OCI-LY1 (cell line): ENCODE results near the gene CTNND2.

Experiments used
- H2AFZ ChIP-seq: fragments of 200-600 bp; sonication (generic), shearing (Covaris generic); 2 replicates; pipeline ENCODE4 v1.6.0; 2014; ENCODE audit warnings: antibody characterized with exemption, mild to moderate bottlenecking, low read length
- H3F3A ChIP-seq: fragments of 200-600 bp; sonication (generic), shearing (Covaris generic); 2 replicates; pipeline ENCODE4 v1.6.0; 2014; ENCODE audit warnings: mild to moderate bottlenecking, antibody characterized with exemption, low read length, moderate library complexity; ENCODE audit not compliant: insufficient read depth
- H3K27ac ChIP-seq: fragments of 200-600 bp; sonication (generic); 2 replicates; pipeline ENCODE4 v1.5.1; 2014; ENCODE audit warnings: low read length, mixed run types, mild to moderate bottlenecking, low read depth; ENCODE audit not compliant: poor library complexity, severe bottlenecking
- H3K27me3 ChIP-seq: fragments of 200-600 bp; sonication (generic); 2 replicates; pipeline ENCODE4 v1.6.0; 2014; ENCODE audit warnings: antibody characterized with exemption, mild to moderate bottlenecking, low read length, moderate library complexity; ENCODE audit not compliant: insufficient read depth
- H3K36me3 ChIP-seq: fragments of 200-600 bp; sonication (generic); 2 replicates; pipeline ENCODE4 v1.6.1; 2014; ENCODE audit warnings: mild to moderate bottlenecking, antibody characterized with exemption, low read length, moderate library complexity, mixed read lengths; ENCODE audit not compliant: insufficient read depth
- H3K4me1 ChIP-seq: fragments of 200-600 bp; sonication (generic); 2 replicates; pipeline ENCODE4 v1.5.1; 2014; ENCODE audit warnings: mild to moderate bottlenecking, low read length, moderate library complexity; ENCODE audit not compliant: insufficient read depth, severe bottlenecking
- H3K4me2 ChIP-seq: fragments of 200-600 bp; sonication (generic), shearing (Covaris generic); 2 replicates; pipeline ENCODE4 v1.6.1; 2014; ENCODE audit warnings: low read length
- H3K4me3 ChIP-seq: fragments of 200-600 bp; sonication (generic); 2 replicates; pipeline ENCODE4 v1.5.1; 2014; ENCODE audit warnings: low read length, low read depth, mild to moderate bottlenecking, mixed read lengths; ENCODE audit not compliant: poor library complexity, severe bottlenecking
- H3K79me2 ChIP-seq: fragments of 200-600 bp; shearing (Covaris generic); 2 replicates; pipeline ENCODE4 v1.6.1; 2016; ENCODE audit warnings: mixed run types, low read length, mixed read lengths; ENCODE audit not compliant: insufficient read depth
- H3K9ac ChIP-seq: fragments of 200-600 bp; sonication (generic), shearing (Covaris generic); 2 replicates; pipeline ENCODE4 v1.6.1; 2014; ENCODE audit warnings: mild to moderate bottlenecking, low read length, mixed read lengths
- H3K9me2 ChIP-seq: fragments of 200-600 bp; sonication (generic), shearing (Covaris generic); 2 replicates; pipeline ENCODE4 v1.6.1; 2014; ENCODE audit warnings: low read depth, mild to moderate bottlenecking, low read length, mixed read lengths
- H3K9me3 ChIP-seq: fragments of 200-600 bp; shearing (Covaris generic); 2 replicates; pipeline ENCODE4 v1.6.1; 2014; ENCODE audit warnings: low read length, mixed read lengths
- H4K20me1 ChIP-seq: fragments of 200-600 bp; sonication (generic), shearing (Covaris generic); 2 replicates; pipeline ENCODE4 v1.6.0; 2016; ENCODE audit warnings: mild to moderate bottlenecking, low read length; ENCODE audit not compliant: insufficient read depth
- CTCF ChIP-seq: fragments of 200-600 bp; sonication (generic), shearing (Covaris generic); IDR thresholded peaks from 2 replicates; pipeline ENCODE4 v1.5.1; 2017; ENCODE audit warnings: mild to moderate bottlenecking, antibody characterized with exemption, low read length, moderate library complexity, mixed read lengths
- EZH2 ChIP-seq: fragments of 200-600 bp; sonication (generic), shearing (Covaris generic); IDR thresholded peaks from 2 replicates; pipeline ENCODE4 v1.8.0; 2017; ENCODE audit warnings: borderline replicate concordance, mixed run types, mild to moderate bottlenecking, antibody characterized with exemption, low read length, moderate library complexity, mixed read lengths

Gene CTNND2

DNA sequence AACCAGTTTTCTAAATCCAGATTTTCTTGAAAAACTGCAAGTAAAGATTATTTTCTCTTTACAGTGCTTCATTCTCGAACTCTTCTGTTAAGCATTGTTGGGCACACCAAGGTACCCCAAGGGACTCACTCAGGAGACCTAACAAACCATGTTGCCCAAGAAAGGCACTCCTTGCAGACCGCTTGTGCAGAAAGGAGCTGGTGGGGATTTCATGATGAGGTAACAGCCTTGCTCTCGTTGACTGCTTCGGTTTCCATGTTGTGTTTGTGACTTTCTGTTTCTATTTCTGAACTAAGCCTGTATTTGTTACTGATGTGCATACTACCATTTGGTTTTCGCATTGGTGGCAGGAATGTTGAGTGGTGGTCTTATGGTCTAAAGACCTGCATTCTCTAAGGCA is 876.6 kb downstream of the CTNND2 start:
- H3K79me2 ChIP-seq: no peaks in the 10 kb centered on the region
- no peak overlapping the region for H3K9ac ChIP-seq
- no peaks in the 10 kb centered on the region for H3K9me2 ChIP-seq
- H4K20me1 ChIP-seq: no peaks in the 10 kb centered on the region
- no peak overlapping the region for H2AFZ ChIP-seq
- no peaks in the 10 kb centered on the region for H3K4me1 ChIP-seq
- no peaks in the 10 kb centered on the region for H3K36me3 ChIP-seq
- H3K4me3 ChIP-seq: no peak overlapping the region
- H3K27ac ChIP-seq: no peak overlapping the region
- H3K9me3 ChIP-seq: no peaks in the 10 kb centered on the region
- no peak overlapping the region for H3K4me2 ChIP-seq
- no peaks in the 10 kb centered on the region for H3F3A ChIP-seq
- H3K27me3 ChIP-seq: no peaks in the 10 kb centered on the region
- TF ChIP-seq EZH2 (no peak), CTCF (no peak)

- Histone ChIP-seq H3K9me3 (no peaks in the 10 kb centered on the region), H3K4me3 (no peak overlapping the region), H2AFZ (no peak overlapping the region), H3K27ac (no peak overlapping the region), H3K4me2 (no peak overlapping the region), H4K20me1 (no peaks in the 10 kb centered on the region), H3K27me3 (no peaks in the 10 kb centered on the region), H3K9me2 (no peaks in the 10 kb centered on the region), H3K79me2 (no peaks in the 10 kb centered on the region), H3K9ac (no peak overlapping the region), H3K36me3 (no peaks in the 10 kb centered on the region), H3F3A (no peaks in the 10 kb centered on the region), H3K4me1 (no peaks in the 10 kb centered on the region)
- no peak for TF ChIP-seq EZH2
- no peak for TF ChIP-seq CTCF
Observed at GRCh38 chr5:11026543-11026942, 877.7 kb downstream of the CTNND2 start.

DNA sequence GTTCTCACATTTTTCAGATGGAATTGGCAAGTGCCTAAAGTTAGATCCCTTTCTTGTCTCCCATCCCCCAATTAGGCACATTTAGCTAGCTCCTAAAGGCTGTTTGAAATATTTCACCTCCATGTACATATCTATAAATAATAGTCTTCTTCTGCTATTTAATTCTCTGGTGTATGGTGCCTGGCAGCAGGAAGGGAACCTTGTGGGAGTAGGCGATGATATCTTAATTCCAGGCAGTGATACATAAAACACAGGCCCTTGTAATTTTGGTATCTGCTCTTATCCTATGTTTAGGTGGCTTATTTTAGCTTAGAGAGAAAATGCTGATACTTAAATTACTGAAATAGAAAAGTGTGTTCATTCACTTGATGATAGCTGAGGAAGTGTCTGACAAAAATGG is 880.3 kb downstream of the CTNND2 start:
- Histone ChIP-seq H3K9me3 (no peaks in the 10 kb centered on the region), H2AFZ (no peak overlapping the region), H3K4me1 (no peaks in the 10 kb centered on the region), H4K20me1 (no peaks in the 10 kb centered on the region), H3K9me2 (no peaks in the 10 kb centered on the region), H3K27ac (no peak overlapping the region), H3K79me2 (no peaks in the 10 kb centered on the region), H3F3A (no peaks in the 10 kb centered on the region), H3K4me3 (no peak overlapping the region), H3K36me3 (no peaks in the 10 kb centered on the region), H3K4me2 (no peak overlapping the region), H3K9ac (no peak overlapping the region), H3K27me3 (no peaks in the 10 kb centered on the region)
- TF ChIP-seq EZH2: no peak

DNA sequence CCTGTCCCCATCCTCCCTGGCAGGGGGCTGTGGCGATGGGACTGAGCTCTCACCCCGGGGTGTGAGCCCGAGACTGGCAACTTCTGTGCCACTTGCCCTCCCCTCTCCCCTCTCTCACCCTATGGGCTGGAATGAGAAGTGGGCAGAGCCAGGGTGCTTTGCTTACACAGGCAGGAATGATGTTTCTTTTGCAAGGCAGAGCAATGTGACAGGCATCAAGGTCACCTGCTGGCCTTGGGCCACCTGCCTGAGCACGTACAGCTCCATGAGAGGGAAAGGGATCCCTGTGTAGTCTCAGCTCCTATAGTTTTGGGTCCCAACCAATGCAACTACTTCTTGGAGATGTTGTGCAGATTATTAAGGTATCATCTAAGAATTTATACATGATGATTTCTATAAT is 890.5 kb downstream of the CTNND2 start:
- H3K4me3 ChIP-seq: no peak overlapping the region
- no peaks in the 10 kb centered on the region for H3K36me3 ChIP-seq
- TF ChIP-seq CTCF (no peak), EZH2 (no peak)
- H3K4me2 ChIP-seq: no peak overlapping the region
- 0 out of 2 replicates have a peak, but pooled peaks cover 5% of the 10 kb centered on the region for H3K27me3 ChIP-seq
- H3K27ac ChIP-seq: no peak overlapping the region
- H3K4me1 ChIP-seq: no peaks in the 10 kb centered on the region
- H3K9me2 ChIP-seq: no peaks in the 10 kb centered on the region
- H2AFZ ChIP-seq: no peak overlapping the region
- H3K79me2 ChIP-seq: no peaks in the 10 kb centered on the region
- H3K9me3 ChIP-seq: no peaks in the 10 kb centered on the region
- no peaks in the 10 kb centered on the region for H3F3A ChIP-seq
- no peak overlapping the region for H3K9ac ChIP-seq
- H4K20me1 ChIP-seq: no peaks in the 10 kb centered on the region
